Cardiac fibroblast (primary cell): Measurements from ENCODE around the gene PAK3.

Source experiments
- DNase-seq, 2 donors: peaks; one replicate each; pipeline versions ENCODE4 v3.0.0 to v3.0.0-alpha.2; 2010; ENCODE audit warnings: low read depth in 2 of 2
- H3K4me3 ChIP-seq, 2 donors: replicated peaks in 1 of 2; 1 replicate in 1 of 2; 2 replicates in 1 of 2; pipeline ENCODE4 v1.5.1; 2011; ENCODE audit warnings: low read depth in 2 of 2, low read length in 2 of 2, mild to moderate bottlenecking in 2 of 2, moderate library complexity in 1 of 2
- TF ChIP-seq, protein P1 (sequence below): IDR thresholded peaks from one replicate; pipeline ENCODE4 v1.5.1; 2011; ENCODE audit warnings: low read depth, mild to moderate bottlenecking, low read length, inconsistent platforms

PAK3 gene

DNA sequence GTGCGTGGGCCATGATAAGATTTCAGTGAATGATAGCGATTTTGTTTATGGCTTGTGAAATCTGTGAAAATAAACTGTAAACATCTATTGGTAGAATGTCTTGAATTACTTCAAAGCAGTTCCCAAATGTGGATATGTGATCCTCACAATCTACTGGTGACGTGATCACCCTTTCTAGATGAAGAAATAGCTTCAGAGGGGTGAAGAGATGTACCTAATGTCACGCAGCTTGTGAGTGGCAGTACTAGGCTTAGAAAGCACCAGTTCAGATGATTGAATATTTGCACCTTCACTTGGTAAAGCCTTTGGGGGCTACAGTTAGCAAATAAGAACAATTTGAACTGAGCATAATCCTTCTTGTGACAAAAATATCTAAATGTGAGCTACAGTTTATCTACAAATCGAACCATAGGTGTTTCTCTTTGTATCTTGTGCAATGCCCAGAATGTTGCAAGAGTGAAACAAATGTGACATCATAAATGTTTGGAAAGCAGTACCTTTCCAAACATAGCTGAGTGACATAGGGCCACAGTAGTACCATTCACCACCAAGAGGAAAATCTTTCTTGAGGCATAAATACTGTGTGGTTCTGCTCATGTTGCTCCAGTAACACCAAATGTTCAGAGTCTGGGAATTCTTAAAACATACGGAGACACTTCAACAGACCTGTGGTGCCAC is 14.2 kb downstream of the PAK3 start:
- no peak overlapping the region for H3K4me3 ChIP-seq
- TF ChIP-seq, protein P1, sequence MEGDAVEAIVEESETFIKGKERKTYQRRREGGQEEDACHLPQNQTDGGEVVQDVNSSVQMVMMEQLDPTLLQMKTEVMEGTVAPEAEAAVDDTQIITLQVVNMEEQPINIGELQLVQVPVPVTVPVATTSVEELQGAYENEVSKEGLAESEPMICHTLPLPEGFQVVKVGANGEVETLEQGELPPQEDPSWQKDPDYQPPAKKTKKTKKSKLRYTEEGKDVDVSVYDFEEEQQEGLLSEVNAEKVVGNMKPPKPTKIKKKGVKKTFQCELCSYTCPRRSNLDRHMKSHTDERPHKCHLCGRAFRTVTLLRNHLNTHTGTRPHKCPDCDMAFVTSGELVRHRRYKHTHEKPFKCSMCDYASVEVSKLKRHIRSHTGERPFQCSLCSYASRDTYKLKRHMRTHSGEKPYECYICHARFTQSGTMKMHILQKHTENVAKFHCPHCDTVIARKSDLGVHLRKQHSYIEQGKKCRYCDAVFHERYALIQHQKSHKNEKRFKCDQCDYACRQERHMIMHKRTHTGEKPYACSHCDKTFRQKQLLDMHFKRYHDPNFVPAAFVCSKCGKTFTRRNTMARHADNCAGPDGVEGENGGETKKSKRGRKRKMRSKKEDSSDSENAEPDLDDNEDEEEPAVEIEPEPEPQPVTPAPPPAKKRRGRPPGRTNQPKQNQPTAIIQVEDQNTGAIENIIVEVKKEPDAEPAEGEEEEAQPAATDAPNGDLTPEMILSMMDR: no peak

DNA sequence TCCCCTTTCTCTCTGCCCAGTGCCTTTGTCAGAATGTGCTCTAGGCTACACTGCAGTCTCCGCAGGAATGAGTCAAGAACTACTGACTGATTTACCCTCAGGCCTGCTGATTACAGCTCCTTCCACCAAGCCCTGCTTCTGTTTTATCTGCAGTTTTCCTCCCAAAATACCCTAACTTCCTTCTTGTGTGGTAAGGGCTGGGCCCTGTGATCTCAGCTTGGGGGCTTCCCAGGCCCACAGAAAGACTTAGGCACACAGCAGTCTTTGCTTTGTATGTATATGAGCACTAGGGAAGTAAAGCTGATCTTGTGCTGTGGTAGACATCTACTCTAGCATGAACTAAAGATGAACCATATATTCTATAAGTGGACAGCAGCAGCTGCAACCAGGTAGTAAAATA is 18.8 kb downstream of the PAK3 start:
- TF ChIP-seq, protein P1: no peak
- no peak overlapping the region for H3K4me3 ChIP-seq
- DNase-seq: no peak

More for the DNA sequence above, 14.2 kb downstream of the PAK3 start:
- no peak for DNase-seq

DNA sequence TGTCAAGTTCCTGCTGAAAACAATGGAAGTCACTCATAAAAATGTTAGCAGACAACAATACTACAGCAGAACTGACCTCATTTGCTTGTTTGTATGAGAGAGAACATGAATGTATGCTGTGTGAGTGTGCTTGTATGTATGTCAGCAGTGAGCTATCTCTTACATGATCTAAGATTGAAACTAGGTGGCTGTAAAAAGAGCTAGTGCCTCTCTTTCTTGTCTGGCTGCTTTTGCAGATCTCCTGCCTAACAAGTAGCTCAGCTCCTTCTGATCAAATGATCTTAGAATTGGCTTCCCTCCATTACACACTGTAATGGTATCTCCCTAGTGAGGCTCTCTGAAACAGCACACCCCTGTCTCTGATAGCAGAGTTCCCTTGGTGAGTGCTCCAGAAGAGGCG is 20.7 kb downstream of the PAK3 start:
- DNase-seq: no peak
- TF ChIP-seq, protein P1: no peak
- no peak overlapping the region for H3K4me3 ChIP-seq

DNA sequence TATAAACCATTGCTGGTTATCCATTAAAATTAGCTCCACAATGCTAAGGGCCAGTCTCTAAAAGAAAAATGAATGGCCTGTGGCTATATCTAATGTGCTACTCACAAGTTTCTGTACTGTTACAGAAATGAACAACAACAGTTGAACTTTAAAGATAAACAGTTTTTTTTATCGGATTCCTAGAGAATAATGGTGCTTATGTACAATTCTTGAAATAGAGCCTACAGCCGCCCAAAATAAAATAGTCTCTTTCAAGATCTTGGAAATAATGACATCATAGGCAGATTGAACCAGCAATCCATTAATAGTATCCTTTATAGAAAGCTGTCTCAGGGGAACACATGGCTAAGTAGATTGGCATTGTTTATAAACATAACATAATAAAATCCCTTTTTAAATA is 23.4 kb downstream of the PAK3 start:
- TF ChIP-seq, protein P1: no peak
- DNase-seq: no peak
- no peak overlapping the region for H3K4me3 ChIP-seq

DNA sequence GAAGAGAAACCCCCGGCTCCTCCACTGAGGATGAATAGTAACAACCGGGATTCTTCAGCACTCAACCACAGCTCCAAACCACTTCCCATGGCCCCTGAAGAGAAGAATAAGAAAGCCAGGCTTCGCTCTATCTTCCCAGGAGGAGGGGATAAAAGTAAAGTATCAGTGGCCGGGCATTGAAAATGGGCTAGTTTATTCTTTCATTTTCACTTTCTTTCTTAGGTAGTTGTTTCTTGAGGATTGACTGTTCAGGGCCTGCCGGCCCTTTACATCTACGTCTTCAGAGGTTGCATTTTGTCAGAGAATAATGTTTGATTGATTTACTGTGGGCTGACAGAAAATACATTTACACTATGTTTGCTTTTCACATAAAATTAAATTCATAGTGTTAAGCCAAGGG is 27.1 kb downstream of the PAK3 start:
- no peak overlapping the region for H3K4me3 ChIP-seq
- DNase-seq: no peak
- TF ChIP-seq, protein P1: no peak

DNA sequence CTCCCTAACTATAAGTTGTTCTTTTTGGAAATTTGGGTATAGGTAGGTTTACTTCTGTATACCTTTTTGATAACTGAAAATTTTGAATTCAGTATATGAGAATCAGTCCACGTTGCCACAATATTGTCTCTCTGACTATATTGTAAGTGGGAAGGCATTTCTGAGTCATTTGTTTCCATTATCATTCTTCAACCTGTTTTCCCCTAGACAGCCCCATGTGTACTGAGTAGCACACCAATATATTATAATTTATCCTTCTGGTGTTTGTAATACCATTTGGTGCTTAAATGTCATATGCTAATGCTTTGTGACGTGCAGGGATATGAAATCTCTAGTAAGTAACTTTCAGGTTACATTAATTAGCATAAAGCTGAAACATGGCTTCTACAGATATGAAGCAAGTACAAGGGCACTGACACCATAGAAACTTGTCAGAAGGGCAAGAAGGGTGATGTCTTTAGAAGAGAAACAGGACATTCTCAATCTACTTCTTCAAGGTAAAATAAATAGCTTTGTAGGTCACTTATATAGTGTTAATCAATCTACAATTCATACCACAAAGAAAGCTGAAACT is 27.7 kb downstream of the PAK3 start:
- H3K4me3 ChIP-seq: no peak overlapping the region
- DNase-seq: no peak
- TF ChIP-seq, protein P1: no peak
